ENCODE data around the gene NPDC1. TPM values are rescaled to one million over a fixed set of nuclear protein-coding genes. Genes with fewer than 3 reads are reported as not detected.
"Not testable (repeated sequence)": the region's sequence is repeated elsewhere in the genome, so short reads cannot be mapped to it uniquely, and the experiment has no call there.

The NPDC1 gene
- total and polyA plus RNA-seq, 3 experiments from 2014 or later = 24.6 to 38.4 (median 27.5) TPM

DNA sequence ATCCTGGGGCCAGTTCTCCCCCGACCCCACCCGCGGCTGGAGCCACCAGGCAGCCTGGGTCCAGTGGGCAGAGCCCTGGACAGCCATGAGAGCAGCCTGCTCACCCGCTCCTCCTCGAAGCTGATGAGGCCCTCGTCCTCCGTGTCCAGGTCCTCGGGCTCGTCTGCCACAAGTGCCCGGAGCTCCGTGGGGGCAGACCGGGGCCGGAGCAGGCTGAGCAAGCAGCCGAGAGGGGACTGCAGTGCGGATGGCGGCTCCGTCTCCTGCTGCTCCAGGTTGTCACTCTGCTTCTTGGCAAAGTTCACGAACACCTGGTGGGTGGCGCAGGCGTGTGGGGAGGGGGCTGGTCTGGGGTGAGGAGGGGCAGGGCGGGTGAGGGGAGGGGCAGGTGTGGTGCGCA, 37.7 kb downstream of the NPDC1 start:
- POLR2A ChIA-PET = no interaction called here
- CTCF ChIA-PET = interaction anchor here (1.7 to 2.1 kb wide), 2 partner anchors 21 to 26 kb away, joined by 6 to 7 read pairs; no protein-coding TSS in a partner anchor
- no peaks in the 10 kb centered on the region for H3K27me3 Mint-ChIP-seq

DNA sequence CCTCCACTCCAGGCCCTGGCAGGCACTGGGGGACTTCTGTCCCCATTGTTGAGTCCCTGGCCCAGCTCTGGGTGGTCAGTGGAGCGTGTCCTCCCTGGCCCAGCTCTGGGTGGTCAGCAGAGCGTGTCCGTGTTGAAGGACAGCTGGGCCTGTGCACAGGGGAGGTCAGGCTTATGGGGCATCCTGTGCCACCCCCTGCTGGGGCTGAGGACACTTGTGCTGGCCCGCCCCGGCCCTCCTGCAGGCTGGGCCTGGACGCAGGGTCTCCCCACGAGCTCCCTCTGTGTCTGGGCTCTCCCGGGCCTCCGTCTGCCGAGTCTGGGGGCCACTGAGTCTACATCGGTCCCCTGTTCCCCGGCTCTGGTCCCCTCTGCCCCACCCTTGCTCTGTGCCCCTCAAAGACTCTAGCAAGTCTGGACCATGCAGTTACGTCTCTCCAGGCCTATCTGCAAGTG, 38.1 kb downstream of the NPDC1 start:
- Mint-ChIP-seq H3K4me3 (no peak overlapping the region), H3K27me3 (no peaks in the 10 kb centered on the region), H3K27ac (no peak overlapping the region), H3K36me3 (peaks cover 0 to 27% (median 0%) of the 10 kb centered on the region in 3 donors), H3K4me1 (peaks cover 10 to 17% (median 15%) of the 10 kb centered on the region in 3 donors), H3K9me3 (no peaks in the 10 kb centered on the region)
- Histone ChIP-seq H3K4me3 (ENCODE audit: low read length) (no peak overlapping the region), H3K27me3 (ENCODE audit: insufficient read depth, low read length, poor library complexity, severe bottlenecking) (no peaks in the 10 kb centered on the region), H3K4me1 (ENCODE audit: insufficient read depth, low read length) (no peaks in the 10 kb centered on the region), H3K27ac (ENCODE audit: low read depth, low read length) (no peak overlapping the region), H3K36me3 (ENCODE audit: insufficient read depth, low read length) (no peaks in the 10 kb centered on the region), H3K9me3 (ENCODE audit: low read length) (no peaks in the 10 kb centered on the region)
- CTCF ChIA-PET = interaction anchor here (1.7 to 2.1 kb wide), 2 partner anchors 21 to 27 kb away, joined by 6 to 7 read pairs; no protein-coding TSS in a partner anchor
- POLR2A ChIA-PET = no interaction called here
- DNase-seq = no peak

More for the DNA sequence above, 37.7 kb downstream of the NPDC1 start:
- no peaks in the 10 kb centered on the region for H3K9me3 Mint-ChIP-seq
- H3K4me1 Mint-ChIP-seq = peaks cover 10 to 17% (median 15%) of the 10 kb centered on the region in 3 donors
- no peak overlapping the region for H3K4me3 Mint-ChIP-seq
- Histone ChIP-seq H3K36me3 (ENCODE audit: insufficient read depth, low read length) (no peaks in the 10 kb centered on the region), H3K9me3 (ENCODE audit: low read length) (no peaks in the 10 kb centered on the region), H3K4me1 (ENCODE audit: insufficient read depth, low read length) (no peaks in the 10 kb centered on the region), H3K27me3 (ENCODE audit: insufficient read depth, low read length, poor library complexity, severe bottlenecking) (no peaks in the 10 kb centered on the region), H3K27ac (ENCODE audit: low read depth, low read length) (no peak overlapping the region), H3K4me3 (ENCODE audit: low read length) (no peak overlapping the region)
- H3K27ac Mint-ChIP-seq = no peak overlapping the region
- peaks cover 0 to 27% (median 0%) of the 10 kb centered on the region in 3 donors for H3K36me3 Mint-ChIP-seq
- no peak for DNase-seq

DNA sequence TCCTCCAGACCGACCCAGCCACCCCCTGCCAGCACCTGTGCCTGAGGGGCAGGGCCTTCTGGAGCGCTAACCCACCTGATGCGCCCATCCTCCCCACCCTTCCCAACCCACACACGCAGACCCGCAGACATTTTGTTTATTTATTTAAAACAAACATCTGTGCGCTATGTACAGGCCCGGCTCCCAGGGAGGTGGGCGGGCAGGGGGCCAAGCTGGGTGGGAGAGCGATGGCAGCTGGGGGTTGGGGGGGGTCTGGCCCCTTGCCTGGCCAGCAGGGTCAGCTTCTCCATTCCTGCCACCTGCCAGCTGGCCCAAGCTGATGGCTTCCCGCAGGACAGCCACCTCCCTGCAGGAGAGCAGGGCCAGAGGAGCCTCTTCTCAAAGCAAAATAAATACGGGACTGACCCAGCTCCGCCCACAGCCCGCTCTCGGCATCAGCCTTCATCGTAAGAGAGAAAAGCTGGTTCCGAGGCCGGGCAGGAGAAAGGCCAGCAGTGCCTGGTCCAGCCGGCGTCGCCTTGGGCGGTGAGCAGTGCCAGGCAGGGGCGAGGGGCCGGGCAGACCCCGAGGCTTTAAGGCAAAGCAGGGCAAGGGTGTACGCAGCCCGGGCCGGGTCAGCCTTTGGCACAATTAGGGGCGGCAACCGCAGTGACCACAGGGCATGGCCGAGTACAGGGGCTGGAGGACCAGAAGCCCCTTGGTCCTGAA, 38.7 kb downstream of the NPDC1 start:
- ChIA-PET POLR2A (no interaction called here), CTCF (interaction anchor here (1.7 to 2.1 kb wide), 2 partner anchors 22 to 27 kb away, joined by 6 to 7 read pairs; no protein-coding TSS in a partner anchor)
- H3K4me3 Mint-ChIP-seq = no peak overlapping the region
- H3K36me3 Mint-ChIP-seq = peaks cover 0 to 22% (median 0%) of the 10 kb centered on the region in 3 donors
- DNase-seq = no peak
- Histone ChIP-seq H3K9me3 (ENCODE audit: low read length) (no peaks in the 10 kb centered on the region), H3K27me3 (ENCODE audit: insufficient read depth, low read length, poor library complexity, severe bottlenecking) (no peaks in the 10 kb centered on the region), H3K4me3 (ENCODE audit: low read length) (no peak overlapping the region), H3K27ac (ENCODE audit: low read depth, low read length) (no peak overlapping the region), H3K4me1 (ENCODE audit: insufficient read depth, low read length) (no peaks in the 10 kb centered on the region), H3K36me3 (ENCODE audit: insufficient read depth, low read length) (no peaks in the 10 kb centered on the region)
- H3K4me1 Mint-ChIP-seq = peaks cover 10 to 17% (median 15%) of the 10 kb centered on the region in 3 donors
- no peak overlapping the region for H3K27ac Mint-ChIP-seq
- H3K9me3 Mint-ChIP-seq = no peaks in the 10 kb centered on the region
- H3K27me3 Mint-ChIP-seq = no peaks in the 10 kb centered on the region

DNA sequence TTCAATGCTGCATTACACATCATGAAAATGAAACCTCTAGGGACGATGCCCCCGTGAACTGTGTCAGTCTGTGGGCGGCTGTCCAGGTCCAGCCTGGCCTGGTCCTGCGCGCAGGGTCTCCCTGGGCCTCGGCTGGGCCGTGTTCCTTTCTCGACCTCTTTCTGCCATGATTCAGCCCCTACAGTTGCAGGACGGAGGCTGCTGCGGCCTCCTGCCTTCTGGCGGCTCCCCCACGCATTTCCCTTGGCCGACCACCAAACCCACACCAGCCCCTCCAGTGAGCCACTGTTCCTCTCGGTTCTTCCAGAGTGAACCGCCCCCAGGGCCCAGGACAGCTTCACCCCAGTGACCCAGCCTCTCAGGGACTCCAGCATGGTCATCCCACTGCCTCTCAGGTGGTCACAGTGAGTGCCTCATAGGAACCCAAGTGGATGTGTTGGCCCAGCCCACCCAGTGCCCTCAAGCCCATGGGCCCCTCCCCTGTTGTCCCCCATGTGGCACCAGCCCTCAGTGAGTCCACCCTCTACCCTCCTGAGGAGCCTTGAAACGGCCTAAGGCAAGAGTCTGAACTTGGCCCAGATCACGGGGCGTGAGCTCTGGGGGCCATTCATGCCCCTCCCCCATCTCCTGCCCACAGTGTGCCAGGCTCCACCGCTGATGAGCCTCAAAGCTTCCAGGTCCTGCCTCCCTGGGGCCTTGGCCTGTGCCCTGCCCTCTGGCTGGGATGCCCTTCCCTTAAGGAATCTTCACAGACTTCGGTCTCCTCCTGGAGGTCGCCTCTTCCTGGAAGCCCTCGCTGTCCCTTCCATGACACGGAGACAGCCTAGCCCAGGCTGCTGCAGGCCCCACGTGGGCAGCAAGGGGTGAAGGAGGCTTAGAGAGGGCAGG, 39.6 kb downstream of the NPDC1 start:
- no peak overlapping the region for H3K4me3 ChIP-seq (ENCODE audit: low read length)
- H3K36me3 ChIP-seq (ENCODE audit: insufficient read depth, low read length) = no peaks in the 10 kb centered on the region
- H3K27ac Mint-ChIP-seq = peak overlapping the region in 5 of 8 donors; percentile 17 to 90 (median 46)
- no peaks in the 10 kb centered on the region for H3K27me3 Mint-ChIP-seq
- no peak overlapping the region for H3K27ac ChIP-seq (ENCODE audit: low read depth, low read length)
- DNase-seq = no peak
- no peaks in the 10 kb centered on the region for H3K9me3 ChIP-seq (ENCODE audit: low read length)
- no peaks in the 10 kb centered on the region for H3K4me1 ChIP-seq (ENCODE audit: insufficient read depth, low read length)
- POLR2A ChIA-PET = interaction anchor here (0.6 kb wide), 1 partner anchor 12 kb away, joined by 3 read pairs; no protein-coding TSS in a partner anchor
- H3K36me3 Mint-ChIP-seq = peaks cover 0 to 15% (median 0%) of the 10 kb centered on the region in 3 donors
- CTCF ChIA-PET = interaction anchor here (1.4 to 3.2 kb wide), 5 partner anchors 10 to 28 kb away, joined by 3 to 14 read pairs (median 6); partner anchors contain the start of genes ABCA2 and CLIC3
- H3K9me3 Mint-ChIP-seq = no peaks in the 10 kb centered on the region
- peaks cover 10 to 17% (median 15%) of the 10 kb centered on the region in 3 donors for H3K4me1 Mint-ChIP-seq
- H3K4me3 Mint-ChIP-seq = peak overlapping the region in 5 of 7 donors; percentile 19 to 55 (median 28)
- no peaks in the 10 kb centered on the region for H3K27me3 ChIP-seq (ENCODE audit: insufficient read depth, low read length, poor library complexity, severe bottlenecking)

DNA sequence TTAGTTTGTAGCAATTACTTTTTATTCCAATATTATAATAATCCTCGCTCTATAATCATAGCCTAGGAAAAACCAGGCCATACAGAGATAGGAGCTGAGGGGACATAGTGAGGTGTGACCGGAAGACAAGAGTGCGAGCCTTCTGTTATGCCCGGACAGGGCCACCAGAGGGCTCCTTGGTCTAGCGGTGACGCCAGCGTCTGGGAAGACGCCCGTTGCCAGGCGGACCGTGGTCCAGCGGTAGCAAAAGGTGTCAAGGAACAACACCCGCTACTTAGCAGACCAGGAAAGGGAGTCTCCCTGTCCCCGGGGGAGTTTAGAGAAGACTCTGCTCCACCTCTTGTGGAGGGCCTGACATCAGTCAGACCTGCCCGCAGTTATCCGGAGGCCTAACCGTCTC, 41.7 kb downstream of the NPDC1 start:
- peaks cover 11% of the 10 kb centered on the region for H3K4me1 ChIP-seq (ENCODE audit: insufficient read depth, low read length)
- Mint-ChIP-seq H3K27ac (peak overlapping the region in 1 of 8 donors; percentile 44), H3K4me1 (peaks cover 19 to 33% (median 28%) of the 10 kb centered on the region in 3 donors)
- H3K9me3 Mint-ChIP-seq; H3K4me3 Mint-ChIP-seq; H3K4me3 ChIP-seq (ENCODE audit: low read length); H3K9me3 ChIP-seq (ENCODE audit: low read length); H3K27me3 ChIP-seq (ENCODE audit: insufficient read depth, low read length, poor library complexity, severe bottlenecking); H3K36me3 Mint-ChIP-seq; DNase-seq; H3K36me3 ChIP-seq (ENCODE audit: insufficient read depth, low read length); H3K27ac ChIP-seq (ENCODE audit: low read depth, low read length); H3K27me3 Mint-ChIP-seq; POLR2A ChIA-PET: not testable (repeated sequence)
- CTCF ChIA-PET = interaction anchor here (1.5 to 3.2 kb wide), 4 partner anchors 8 to 56 kb away, joined by 4 to 25 read pairs (median 9); partner anchors contain the start of genes ABCA2 and CLIC3

DNA sequence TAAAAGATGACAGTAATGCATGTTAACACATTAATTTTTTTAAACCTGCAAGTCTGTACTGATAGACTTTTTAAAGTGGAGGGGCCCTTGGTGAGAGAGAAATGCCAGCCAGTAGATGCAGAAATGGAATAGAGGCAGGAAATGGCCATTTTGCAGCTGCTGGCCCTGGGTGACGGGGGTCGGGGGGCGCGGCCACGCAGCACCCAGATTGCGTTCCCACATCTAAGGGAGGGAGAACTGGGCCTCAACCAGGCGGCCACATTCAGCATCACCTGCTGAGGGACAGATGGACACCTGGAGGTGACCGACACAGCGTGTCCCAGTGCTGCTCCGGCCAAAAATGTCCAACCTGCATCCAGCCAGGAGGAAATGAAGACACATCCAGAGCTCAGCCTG, 43.3 kb downstream of the NPDC1 start:
- H3K4me1 Mint-ChIP-seq = peaks cover 31 to 50% (median 41%) of the 10 kb centered on the region in 3 donors

DNA sequence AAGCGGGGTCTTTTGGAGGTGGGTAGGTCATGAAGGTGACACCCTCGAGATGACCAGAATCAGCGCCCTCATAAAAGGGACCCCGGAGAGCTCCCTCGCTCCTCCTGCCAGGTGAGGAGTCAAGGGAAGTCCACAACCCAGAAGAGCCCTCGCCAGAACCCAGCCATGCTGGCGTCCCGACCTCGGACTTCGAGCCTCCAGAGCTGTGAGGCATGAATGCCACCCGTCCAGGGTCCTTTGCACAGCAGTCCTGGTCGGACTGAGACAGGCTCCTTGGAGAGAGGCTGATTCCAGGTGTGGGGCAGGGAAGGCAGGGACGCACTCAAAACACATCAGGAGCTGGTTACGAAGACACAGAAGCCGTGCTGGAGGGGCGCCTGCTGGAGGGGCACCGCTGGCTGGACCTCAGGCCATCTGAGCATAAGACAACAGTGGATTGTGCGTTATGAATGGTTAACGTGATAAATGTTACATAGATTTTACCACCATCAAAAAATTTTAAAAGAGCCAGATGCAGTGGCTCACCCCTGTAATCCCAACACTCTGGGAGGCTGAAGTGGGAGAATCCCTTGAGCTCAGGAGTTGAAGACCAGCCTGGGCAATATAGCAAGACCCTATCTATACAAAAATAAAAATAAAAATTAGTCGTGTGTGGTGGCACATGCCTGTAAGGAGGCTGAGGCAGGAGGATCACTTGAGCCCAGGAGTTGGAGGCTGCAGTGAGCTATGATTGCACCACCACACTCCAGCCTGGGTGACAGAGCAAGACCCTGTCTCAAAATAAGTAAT, 43.9 kb downstream of the NPDC1 start:
- H3K9me3 ChIP-seq (ENCODE audit: low read length) = no peaks in the 10 kb centered on the region
- ChIA-PET CTCF (interaction anchor here (2.4 to 4.0 kb wide), 5 partner anchors 9 to 54 kb away, joined by 5 to 26 read pairs (median 18); partner anchors contain the start of genes FUT7 and PAXX), POLR2A (interaction anchor here (0.6 kb wide), 1 partner anchor 194 kb away, joined by 3 read pairs; no protein-coding TSS in a partner anchor)
- H3K4me1 Mint-ChIP-seq = peaks cover 35 to 55% (median 44%) of the 10 kb centered on the region in 3 donors
- no peak for DNase-seq
- H3K27ac ChIP-seq (ENCODE audit: low read depth, low read length) = no peak overlapping the region
- no peaks in the 10 kb centered on the region for H3K27me3 Mint-ChIP-seq
- no peak overlapping the region for H3K27ac Mint-ChIP-seq
- H3K36me3 ChIP-seq (ENCODE audit: insufficient read depth, low read length) = no peaks in the 10 kb centered on the region
- H3K4me3 ChIP-seq (ENCODE audit: low read length) = no peak overlapping the region
- no peaks in the 10 kb centered on the region for H3K9me3 Mint-ChIP-seq
- no peaks in the 10 kb centered on the region for H3K36me3 Mint-ChIP-seq
- H3K4me3 Mint-ChIP-seq = no peak overlapping the region
- no peaks in the 10 kb centered on the region for H3K27me3 ChIP-seq (ENCODE audit: insufficient read depth, low read length, poor library complexity, severe bottlenecking)
- peaks cover 32% of the 10 kb centered on the region for H3K4me1 ChIP-seq (ENCODE audit: insufficient read depth, low read length)

More for the DNA sequence above, 43.3 kb downstream of the NPDC1 start:
- no peaks in the 10 kb centered on the region for H3K9me3 Mint-ChIP-seq
- H3K9me3 ChIP-seq (ENCODE audit: low read length) = no peaks in the 10 kb centered on the region
- H3K36me3 Mint-ChIP-seq = no peaks in the 10 kb centered on the region
- H3K4me1 ChIP-seq (ENCODE audit: insufficient read depth, low read length) = peaks cover 26% of the 10 kb centered on the region
- no peak overlapping the region for H3K4me3 ChIP-seq (ENCODE audit: low read length)
- H3K27ac ChIP-seq (ENCODE audit: low read depth, low read length) = no peak overlapping the region
- H3K27me3 Mint-ChIP-seq = no peaks in the 10 kb centered on the region
- no peak overlapping the region for H3K27ac Mint-ChIP-seq
- DNase-seq = no peak
- H3K36me3 ChIP-seq (ENCODE audit: insufficient read depth, low read length) = no peaks in the 10 kb centered on the region
- no peak overlapping the region for H3K4me3 Mint-ChIP-seq
- ChIA-PET CTCF (interaction anchor here (2.4 to 4.0 kb wide), 6 partner anchors 10 to 55 kb away, joined by 5 to 26 read pairs (median 16); partner anchors contain the start of genes ABCA2, FUT7 and PAXX), POLR2A (no interaction called here)
- H3K27me3 ChIP-seq (ENCODE audit: insufficient read depth, low read length, poor library complexity, severe bottlenecking) = no peaks in the 10 kb centered on the region
